ENCODE results near the gene PRKD2.

Gene PRKD2

GRCh38 chr19:46692918-46693722, 23.8 kb downstream of the PRKD2 start:
- H3K9me3 Mint-ChIP-seq = no peaks in the 10 kb centered on the region
- no peaks in the 10 kb centered on the region for H3K27me3 Mint-ChIP-seq (ENCODE audit: low read depth)

DNA sequence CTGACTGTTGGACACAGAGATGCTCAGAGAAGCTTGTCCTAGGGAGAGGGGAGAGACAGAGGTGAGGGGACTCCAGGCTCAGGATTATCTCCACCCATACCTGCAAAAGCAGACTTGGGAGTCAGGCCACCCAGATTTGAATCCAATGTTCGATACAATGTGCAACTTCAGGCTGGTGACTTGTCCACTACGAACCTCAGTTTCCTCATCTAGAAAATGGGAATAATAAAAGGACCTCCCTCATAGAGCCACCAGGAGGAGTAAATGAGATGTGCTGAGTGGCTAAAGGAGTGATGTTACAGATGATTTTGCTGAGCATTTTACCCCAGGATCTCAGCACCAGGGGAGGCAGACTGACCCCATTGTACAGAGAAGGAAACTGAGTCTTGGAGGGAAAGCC, 25.0 kb downstream of the PRKD2 start:
- Mint-ChIP-seq H3K4me3 (no peak overlapping the region), H3K36me3 (ENCODE audit: low read depth) (peaks cover 85% of the 10 kb centered on the region), H3K27ac (no peak overlapping the region), H3K4me1 (no peaks in the 10 kb centered on the region), H3K27me3 (ENCODE audit: low read depth) (no peaks in the 10 kb centered on the region), H3K9me3 (no peaks in the 10 kb centered on the region)
- TF ChIP-seq, protein P1, sequence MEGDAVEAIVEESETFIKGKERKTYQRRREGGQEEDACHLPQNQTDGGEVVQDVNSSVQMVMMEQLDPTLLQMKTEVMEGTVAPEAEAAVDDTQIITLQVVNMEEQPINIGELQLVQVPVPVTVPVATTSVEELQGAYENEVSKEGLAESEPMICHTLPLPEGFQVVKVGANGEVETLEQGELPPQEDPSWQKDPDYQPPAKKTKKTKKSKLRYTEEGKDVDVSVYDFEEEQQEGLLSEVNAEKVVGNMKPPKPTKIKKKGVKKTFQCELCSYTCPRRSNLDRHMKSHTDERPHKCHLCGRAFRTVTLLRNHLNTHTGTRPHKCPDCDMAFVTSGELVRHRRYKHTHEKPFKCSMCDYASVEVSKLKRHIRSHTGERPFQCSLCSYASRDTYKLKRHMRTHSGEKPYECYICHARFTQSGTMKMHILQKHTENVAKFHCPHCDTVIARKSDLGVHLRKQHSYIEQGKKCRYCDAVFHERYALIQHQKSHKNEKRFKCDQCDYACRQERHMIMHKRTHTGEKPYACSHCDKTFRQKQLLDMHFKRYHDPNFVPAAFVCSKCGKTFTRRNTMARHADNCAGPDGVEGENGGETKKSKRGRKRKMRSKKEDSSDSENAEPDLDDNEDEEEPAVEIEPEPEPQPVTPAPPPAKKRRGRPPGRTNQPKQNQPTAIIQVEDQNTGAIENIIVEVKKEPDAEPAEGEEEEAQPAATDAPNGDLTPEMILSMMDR (IDR thresholded peaks at IDR 0.05; ENCODE audit: unreplicated experiment in 3 of 3) = no peak

More at GRCh38 chr19:46692918-46693722, 23.8 kb downstream of the PRKD2 start:
- TF ChIP-seq, protein P1 (IDR thresholded peaks at IDR 0.05; ENCODE audit: unreplicated experiment in 3 of 3) = no peak
- H3K4me3 Mint-ChIP-seq = no peak overlapping the region
- H3K4me1 Mint-ChIP-seq = no peaks in the 10 kb centered on the region
- no peak overlapping the region for H3K27ac Mint-ChIP-seq
- peaks cover 82% of the 10 kb centered on the region for H3K36me3 Mint-ChIP-seq (ENCODE audit: low read depth)

- no peak overlapping the region for H3K27ac Mint-ChIP-seq
- no peak overlapping the region for H3K4me3 Mint-ChIP-seq
- H3K27me3 Mint-ChIP-seq (ENCODE audit: low read depth) = no peaks in the 10 kb centered on the region
- no peaks in the 10 kb centered on the region for H3K9me3 Mint-ChIP-seq
- H3K4me1 Mint-ChIP-seq = no peaks in the 10 kb centered on the region
- TF ChIP-seq, protein P1 (IDR thresholded peaks at IDR 0.05; ENCODE audit: unreplicated experiment in 3 of 3) = no peak
- peaks cover 81% of the 10 kb centered on the region for H3K36me3 Mint-ChIP-seq (ENCODE audit: low read depth)
These were observed 25.8 kb downstream of the PRKD2 start for GRCh38 chr19:46691104-46691503.

DNA sequence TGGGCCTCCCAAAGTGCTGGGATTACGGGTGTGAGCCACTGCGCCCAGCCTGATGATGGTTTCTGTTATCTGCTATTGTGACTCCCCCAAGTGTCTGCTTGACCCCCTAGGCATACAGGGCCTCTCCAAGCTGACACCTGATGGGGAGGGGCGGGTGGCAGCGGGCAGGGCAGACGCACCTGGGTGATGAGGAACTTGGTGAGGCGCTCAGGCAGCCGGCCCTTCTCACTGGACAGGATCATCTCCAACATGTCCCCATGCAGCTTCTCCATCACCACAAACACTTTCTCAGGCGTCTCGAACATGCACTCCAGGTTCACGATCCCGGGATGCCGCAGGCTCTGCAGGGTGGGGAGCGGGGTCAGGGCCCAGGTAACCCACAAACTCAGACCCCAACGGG, 27.6 kb downstream of the PRKD2 start:
- Mint-ChIP-seq H3K4me3 (no peak overlapping the region), H3K4me1 (no peaks in the 10 kb centered on the region), H3K27ac (no peak overlapping the region), H3K36me3 (ENCODE audit: low read depth) (peaks cover 81% of the 10 kb centered on the region), H3K27me3 (ENCODE audit: low read depth) (no peaks in the 10 kb centered on the region), H3K9me3 (no peaks in the 10 kb centered on the region)
- TF ChIP-seq, protein P1 (IDR thresholded peaks at IDR 0.05; ENCODE audit: unreplicated experiment in 3 of 3) = no peak

DNA sequence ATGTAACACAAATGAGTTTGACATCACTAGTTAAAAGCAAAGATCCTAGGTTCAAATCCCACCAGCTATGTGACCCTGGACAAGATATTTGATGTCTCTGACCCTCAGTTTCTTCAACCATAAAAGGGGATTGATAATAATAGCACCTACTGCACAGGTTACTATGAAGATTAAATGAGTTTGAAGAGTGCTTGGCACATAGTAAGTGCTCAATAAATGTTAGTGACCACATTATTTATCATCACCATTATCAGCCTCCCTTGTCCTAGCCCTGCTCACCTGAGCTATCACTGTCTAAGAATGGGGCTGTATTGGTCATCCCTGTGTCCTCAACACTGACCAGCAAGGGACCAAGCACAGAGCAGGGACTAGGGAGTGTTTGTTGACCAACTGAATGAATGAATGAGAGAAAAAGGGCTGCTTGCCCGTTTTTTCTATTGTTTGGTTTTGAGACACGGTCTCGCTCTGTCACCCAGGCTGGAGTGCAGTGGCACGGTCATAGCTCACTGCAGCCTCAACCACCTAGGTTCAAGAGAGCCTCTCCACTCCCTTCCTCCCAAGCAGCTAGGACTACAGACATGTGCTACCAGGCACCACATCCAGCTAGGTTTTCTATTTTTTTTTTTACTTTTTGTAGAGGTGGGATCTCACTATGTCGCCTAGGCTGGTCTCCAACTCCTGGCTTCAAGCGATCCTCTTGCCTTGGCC, 29.3 kb downstream of the PRKD2 start:
- Mint-ChIP-seq H3K9me3 (no peaks in the 10 kb centered on the region), H3K4me3 (no peak overlapping the region), H3K27ac (no peak overlapping the region), H3K27me3 (ENCODE audit: low read depth) (no peaks in the 10 kb centered on the region), H3K4me1 (no peaks in the 10 kb centered on the region), H3K36me3 (ENCODE audit: low read depth) (peaks cover 75% of the 10 kb centered on the region)
- TF ChIP-seq, protein P1 (IDR thresholded peaks at IDR 0.05; ENCODE audit: unreplicated experiment in 3 of 3) = no peak

Data from nephron (organoid).